DMS79 (cell line): Measurements from ENCODE around the gene ZBTB39.
"Not testable (repeated sequence)": the region's sequence is repeated elsewhere in the genome, so short reads cannot be mapped to it uniquely, and the experiment has no call there.

Experiments
- DNase-seq: peaks from one replicate; lab custom pipeline; 2025; lab: John Stamatoyannopoulos, UW

Gene ZBTB39, protein sequence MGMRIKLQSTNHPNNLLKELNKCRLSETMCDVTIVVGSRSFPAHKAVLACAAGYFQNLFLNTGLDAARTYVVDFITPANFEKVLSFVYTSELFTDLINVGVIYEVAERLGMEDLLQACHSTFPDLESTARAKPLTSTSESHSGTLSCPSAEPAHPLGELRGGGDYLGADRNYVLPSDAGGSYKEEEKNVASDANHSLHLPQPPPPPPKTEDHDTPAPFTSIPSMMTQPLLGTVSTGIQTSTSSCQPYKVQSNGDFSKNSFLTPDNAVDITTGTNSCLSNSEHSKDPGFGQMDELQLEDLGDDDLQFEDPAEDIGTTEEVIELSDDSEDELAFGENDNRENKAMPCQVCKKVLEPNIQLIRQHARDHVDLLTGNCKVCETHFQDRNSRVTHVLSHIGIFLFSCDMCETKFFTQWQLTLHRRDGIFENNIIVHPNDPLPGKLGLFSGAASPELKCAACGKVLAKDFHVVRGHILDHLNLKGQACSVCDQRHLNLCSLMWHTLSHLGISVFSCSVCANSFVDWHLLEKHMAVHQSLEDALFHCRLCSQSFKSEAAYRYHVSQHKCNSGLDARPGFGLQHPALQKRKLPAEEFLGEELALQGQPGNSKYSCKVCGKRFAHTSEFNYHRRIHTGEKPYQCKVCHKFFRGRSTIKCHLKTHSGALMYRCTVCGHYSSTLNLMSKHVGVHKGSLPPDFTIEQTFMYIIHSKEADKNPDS

DNA sequence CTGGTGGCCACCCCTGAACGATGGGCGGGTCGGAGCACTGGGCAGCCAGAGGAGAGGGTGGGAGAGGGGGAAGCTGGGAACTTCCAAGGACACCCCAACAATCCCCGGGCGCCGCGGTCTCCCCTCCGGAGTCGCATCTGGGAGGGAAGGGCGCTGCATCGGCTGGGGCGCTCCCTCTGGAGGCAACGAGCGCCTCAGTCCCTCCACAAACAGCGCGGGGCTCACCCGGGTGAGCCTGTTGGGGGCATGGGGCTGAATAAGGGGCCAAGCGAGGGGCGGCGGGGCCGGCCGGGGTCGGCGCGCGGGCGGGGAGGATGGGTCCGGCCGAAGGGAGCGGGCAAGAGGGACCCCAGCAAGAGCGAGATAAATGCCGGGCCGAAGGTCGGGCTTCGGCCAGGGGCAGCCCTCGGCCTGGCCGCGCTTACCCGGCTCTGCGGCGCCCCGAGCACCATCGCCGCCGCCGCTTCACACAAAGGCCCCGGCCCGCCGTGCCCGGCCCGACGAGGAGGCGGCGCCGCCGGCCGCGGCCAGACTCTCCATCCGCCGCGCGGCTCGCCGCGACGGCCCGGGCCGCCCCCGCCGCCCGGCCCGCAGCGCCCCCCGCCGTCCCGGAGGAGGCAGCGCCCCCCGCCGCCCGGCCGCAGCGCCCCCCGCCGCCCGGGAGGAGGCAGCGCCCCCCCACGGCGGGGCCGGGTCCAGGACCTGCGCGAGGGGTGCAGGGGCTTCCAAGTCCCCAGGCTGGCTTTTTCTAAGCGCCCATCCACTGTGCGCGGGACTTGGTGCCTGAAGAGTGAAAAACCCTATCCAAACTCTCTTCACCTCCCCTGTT, at the start of gene ZBTB39:
Gene ZBTB39, minus strand, starts transcription at position 567 of the 829 bp plus-strand sequence. CDS start 1,629 bp downstream, outside the sequence.
- no peak for DNase-seq

DNA sequence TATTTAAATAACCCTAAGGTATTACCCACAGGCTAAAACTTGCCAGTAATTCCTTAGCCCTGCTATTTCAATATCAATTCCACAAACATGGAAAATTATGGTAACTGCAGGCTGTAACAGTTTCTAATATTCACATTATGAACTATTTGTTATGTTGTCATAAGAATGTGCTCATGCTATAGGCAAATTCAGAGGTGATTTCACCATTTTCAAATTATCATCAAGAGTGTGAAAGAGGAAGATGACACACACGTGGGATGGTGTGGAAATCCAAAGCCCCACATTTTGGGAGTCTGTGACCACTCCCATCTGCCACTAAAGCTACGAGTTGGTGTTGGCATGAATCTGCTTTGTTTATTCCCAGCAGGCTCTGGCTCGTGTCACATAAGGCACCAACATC, 49.5 kb upstream of the ZBTB39 start:
- DNase-seq = no peak

DNA sequence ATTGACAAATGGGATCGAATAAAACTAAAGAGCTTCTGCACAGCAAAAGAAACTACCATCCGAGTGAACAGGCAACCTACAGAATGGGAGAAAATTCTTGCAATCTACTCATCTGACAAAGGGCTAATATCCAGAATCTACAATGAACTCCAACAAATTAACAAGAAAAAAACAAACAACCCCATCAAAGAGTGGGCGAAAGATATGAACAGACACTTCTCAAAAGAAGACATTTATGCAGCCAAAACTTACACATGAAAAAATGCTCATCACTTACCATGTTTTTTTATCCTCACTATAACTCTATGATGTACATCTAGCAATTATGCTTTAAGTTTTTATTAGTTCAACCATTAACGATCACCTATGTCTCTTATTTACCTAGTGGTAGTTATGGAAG, 47.6 kb upstream of the ZBTB39 start:
- not testable (repeated sequence) for DNase-seq

DNA sequence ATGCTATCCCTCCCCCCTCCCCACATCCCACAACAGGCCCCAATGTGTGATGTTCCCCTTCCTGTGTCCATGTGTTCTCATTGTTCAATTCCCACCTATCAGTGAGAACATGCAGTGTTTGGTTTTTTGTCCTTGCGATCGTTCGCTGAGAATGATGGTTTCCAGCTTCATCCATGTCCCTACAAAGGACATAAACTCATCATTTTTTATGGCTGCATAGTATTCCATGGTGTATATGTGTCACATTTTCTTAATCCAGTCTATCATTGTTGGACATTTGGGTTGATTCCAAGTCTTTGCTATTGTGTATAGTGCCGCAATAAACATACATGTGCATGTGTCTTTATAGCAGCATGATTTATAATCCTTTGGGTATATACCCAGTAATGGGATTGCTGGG, 46.8 kb upstream of the ZBTB39 start:
- DNase-seq = not testable (repeated sequence)

DNA sequence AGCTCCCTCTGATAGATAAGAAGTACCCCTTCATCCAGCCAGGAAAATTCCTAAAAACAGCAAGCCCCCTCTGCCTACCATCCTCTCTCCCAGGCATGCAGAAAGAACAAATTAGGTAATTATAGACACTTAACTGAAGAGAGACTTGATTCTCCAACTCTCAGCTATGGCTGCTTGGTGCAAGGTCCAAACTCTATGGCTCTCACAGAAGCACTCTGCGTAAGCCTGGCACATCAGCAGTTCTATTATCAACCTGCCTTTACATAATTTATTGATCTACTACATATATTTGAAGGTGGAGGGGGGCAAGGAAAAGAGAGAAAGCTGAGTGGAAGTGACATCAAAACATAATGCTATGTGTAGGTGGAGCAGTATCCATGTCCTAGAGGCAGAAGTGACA, 44.7 kb upstream of the ZBTB39 start:
- no peak for DNase-seq

DNA sequence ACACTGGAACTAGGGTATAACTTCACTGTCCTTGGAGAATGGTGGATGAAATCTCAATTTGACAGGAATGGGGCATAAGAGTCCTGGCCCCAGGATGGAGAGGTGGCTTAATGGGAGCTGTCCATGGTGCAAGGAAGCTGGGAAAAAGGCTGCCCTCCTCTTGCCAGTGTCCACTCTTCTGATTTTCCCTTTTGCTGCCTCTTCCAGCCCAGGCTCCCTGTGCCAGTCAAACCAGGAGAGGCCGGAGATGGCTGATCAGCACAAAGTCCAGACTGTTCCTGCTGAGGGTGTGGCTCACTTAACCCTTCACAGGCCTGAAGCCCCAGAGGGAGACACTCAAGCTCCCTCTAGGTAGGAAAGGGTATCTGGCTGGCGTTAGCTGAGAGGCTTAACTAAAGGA, 43.5 kb upstream of the ZBTB39 start, which contains the start of gene MYO1A:
Gene MYO1A, minus strand, starts transcription at position 240 of the 400 bp plus-strand sequence. CDS start 1,806 bp downstream, outside the sequence.
- DNase-seq = no peak

DNA sequence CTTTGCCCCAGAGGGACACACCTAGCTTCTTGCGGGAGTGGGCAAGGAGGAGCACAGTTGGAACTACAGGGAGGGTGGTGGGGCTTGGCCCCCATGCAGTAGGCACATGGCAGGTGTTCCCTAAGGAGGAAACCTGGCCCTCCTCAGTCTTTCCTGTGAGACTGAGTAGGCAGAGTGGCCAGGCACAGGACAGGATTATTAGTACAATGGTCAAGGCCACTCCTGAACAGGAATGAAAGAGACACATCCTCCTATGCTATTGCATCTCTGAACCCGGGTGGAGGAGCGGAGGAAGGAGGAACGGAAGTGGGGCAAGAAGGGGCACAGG, 42.7 kb upstream of the ZBTB39 start:
- DNase-seq = no peak

DNA sequence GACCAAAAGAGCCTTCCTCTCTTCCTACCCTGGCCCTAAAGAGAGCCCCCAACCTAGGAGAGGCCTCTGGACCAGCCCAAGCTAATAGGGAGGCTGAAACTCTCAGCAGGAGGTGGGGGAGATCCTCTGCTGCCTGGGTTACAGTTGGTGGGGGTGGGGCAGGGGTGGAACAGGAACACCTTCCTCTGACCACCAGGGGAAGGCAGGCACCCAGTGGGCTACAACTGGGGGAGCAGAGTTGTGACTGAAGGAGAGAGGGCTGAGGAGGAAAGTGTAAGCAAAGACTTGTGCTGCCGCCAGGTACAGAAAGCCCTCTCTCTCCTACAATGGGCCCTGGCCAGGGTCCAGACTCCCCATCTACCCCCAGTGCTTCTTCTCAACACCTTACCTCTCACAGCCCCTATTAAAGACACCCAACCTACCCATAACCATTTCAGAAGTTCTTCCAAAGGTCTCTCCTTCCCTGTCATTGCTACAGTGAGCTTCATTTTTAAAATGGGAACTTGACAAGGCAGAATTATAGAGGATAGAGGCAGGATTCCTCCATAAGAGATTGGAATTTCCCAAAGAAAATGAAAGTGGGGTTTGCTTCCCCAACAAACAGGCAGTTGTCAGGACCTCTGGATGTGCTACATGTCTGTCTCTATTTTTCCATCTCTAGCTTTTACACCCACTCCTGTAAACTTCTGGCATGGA, 42.2 kb upstream of the ZBTB39 start:
- no peak for DNase-seq

DNA sequence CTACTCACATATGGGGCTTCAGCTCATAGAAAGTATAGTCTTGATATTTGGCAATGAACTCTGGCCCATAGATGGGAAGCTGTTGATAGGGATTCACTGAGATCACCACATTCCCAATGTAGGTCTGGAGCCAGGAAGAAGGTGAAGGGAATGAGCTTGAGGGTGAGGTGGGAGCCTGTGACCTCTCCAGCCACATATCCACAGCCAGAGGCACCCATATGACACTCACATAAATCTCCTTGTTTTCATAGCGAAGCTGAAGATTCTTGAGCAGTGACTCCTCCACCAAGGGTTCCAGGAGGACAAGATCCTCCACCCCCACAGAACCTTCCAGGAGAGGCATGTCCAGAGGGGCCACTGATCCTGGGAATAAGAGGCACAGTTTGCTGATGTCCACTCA, 41.6 kb upstream of the ZBTB39 start:
- no peak for DNase-seq

DNA sequence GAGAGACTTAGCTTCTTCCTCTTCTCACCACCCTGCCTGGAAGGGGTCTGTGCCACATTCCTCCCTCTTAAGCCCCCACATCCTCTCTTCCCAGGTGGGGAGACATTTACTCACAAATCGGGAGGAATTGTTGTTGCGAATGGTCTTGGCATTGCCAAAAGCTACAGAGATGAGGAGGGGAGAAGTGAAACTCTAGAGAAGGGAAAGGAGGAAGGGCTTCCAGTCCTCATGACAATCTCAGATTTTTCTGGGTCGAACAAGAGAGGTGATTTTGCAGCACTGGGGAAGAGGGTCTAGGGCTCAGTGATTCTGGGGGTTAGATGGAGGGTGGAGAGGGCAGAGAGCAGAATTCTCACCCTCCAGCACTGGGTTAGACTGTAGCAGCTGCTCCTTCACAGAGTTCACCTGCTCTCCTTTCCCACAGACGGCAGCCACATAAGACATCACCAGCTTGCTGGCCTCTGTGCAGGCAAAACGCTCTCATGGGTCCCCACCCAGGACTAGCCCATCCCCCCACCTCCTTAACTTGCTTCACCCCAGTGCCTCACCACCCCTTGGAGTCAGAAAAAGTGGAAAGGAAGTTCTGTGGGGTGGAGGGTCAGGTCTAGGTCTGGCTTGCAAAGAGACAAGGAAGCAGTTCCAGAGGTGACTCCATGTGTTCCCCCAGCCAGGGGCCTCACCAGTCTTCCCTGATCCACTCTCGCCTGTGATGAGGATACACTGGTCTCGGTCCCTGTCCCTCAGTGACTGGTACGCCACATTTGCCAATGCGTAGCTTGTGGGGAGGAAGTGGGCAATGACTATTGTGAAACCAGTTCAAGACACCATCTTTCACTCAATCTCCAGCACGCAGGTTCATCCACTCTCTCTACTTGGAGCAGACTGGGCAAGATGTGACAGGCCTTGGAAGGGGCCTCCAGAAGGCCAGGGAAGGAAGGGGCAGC, 40.9 kb upstream of the ZBTB39 start:
- DNase-seq = no peak

DNA sequence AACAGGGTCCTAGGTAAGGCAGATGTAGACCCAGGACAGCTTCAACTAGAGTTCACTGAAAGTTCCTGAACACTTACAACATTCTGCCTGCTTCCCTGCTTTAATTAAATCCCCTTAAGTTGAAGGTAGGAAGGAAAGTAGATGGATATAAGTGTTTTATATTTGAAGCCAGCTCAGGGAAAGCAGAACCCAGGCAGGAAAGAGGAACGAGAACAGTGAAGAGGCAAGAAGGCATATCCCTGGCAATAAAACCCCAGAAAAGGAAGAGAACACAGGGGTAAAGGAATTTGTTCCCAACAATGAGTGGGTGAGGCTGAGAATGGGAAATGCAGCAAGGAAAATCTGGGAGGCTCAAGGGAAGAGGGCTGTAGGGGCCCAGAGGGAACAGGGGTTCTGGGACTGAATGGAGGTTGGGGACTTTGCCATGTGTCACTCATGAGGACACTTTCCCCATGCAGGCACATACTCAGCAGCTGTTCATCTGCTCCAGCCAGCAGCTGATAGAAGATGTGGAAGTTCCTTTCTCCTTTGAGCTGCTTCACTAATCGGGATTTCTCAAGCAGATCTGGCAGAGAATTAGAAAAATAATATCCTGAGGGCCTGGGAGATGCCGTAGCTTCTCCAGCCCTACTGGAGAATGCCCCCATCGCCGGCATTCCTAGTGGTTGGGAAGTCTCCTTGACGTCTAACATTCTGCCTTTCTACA, 39.9 kb upstream of the ZBTB39 start:
- no peak for DNase-seq

DNA sequence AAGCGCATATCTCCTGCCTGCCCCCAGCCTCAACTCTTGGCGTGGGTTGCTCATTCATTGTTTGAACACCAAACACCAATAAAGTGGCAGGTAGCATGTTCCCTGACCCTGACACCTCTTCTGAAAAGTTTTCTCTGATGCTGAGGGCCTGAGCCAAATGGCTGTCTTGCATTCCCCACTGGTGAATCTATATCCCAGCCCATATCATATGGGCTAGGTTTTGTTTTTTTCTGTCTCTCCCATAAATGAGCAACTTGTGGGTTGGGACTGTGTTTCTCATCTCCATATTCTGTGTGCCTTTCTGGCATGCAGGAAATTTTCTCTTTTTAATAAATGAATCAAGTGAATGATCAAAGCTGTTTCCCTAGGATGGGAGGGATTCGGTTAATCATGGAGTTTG, 38.5 kb upstream of the ZBTB39 start:
- no peak for DNase-seq

DNA sequence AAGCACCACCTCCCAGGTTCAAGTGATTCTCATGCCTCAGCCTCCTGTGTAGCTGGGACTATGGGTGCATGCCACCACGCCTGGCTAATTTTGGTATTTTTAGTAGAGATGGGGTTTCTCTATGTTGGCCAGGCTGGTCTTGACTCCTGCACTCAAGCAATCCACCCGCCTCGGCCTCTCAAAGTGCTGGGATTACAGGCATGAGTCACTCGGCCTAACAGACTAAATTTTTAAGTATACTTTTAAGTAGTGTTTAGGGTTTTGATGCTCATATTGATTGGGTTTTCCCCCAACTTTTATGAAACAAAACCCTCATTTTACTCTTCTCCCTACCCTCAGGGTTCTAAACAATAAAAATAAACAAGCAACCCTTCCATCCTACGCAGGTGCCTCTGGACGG, 38.1 kb upstream of the ZBTB39 start:
- no peak for DNase-seq

DNA sequence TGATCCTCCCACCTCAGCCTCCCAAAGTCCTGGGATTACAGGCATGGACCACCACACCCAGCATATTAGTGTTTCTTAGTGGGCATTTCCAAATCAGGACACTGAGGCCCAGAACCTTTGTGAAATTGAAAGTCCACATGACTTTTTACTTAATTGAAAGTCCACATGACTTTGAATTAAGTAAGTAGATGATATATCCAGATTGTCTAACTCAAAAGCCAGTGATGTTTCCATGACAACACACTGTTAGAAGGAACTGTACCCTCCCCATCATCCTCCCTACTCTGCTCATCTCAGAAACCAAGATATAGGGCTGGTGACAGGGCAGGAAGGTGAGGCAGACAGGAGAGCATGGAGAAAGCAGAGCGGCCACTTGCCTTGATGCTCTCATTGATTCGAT, 36.3 kb upstream of the ZBTB39 start:
- no peak for DNase-seq

DNA sequence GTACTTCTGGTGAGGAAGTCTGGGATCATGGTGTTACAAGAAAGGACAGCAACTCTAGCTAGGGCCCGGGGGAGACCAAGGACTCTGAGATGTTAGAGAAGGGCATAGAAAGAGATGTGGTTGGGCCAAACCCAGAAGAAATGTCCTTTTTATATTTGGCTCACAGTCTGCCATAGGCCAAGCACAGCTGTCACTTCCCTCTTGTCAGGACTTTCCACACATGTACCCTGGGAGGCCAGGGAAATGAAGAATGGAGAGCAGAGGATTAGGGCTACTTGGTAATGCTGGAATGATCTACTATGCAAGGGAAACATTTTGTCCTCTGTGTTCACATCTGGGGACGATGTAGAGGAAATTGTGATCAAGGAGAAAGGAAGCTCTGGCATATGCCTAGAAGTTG, 34.4 kb upstream of the ZBTB39 start:
- no peak for DNase-seq

DNA sequence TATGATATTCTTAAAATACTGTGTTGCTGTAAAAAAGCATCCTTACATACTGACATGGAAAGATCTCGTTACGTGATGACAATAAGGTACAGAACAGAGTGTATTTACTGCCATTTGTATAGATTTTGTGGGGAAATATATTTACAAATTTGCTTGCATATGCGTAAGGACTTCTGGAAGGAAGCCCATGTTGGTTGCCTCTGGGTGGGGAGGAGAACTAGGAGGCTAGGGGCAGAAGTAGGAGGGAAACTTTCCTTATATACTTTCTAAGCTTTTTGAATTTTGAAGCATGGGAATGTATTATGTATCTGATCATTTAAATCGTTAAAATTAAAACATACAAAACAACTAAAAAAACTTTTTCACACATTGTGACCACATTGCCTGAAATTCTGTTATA, 33.9 kb upstream of the ZBTB39 start:
- DNase-seq = no peak

DNA sequence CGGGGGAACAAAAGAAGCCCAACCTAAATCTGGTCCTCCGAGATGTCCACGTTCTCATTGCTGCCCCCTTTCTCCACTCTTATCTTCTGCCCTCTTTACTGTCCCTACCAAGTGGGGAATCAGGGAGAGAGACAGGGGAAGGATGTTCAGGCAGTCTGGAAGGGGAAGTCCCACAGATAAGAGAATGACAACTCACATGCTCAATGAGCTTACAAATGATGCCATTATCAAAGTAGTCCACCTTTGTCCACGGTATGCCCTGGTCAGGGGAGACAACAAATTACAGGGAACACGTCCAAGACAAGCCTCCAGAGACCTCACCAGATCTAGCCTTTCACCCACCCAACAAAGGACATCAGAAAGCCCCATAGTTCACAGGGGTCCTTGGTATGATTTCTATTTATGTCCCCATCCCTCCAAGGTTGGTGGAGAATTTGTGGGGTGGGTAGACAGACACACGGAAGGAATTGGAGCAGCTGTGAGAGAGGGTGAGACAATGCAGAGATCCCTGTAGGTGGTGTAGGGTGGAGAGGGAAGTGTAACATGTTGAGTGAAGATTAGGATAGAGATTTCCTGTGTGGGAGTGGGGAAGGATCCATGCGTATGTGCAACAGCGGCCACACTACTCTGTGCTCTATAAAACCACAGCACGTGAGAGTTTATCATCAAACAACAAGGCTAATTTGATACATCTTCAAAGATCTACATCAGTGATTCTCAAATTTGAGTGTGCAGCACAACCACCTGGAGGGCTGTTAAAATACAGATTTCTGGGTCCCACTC, 32.9 kb upstream of the ZBTB39 start:
- DNase-seq = no peak

DNA sequence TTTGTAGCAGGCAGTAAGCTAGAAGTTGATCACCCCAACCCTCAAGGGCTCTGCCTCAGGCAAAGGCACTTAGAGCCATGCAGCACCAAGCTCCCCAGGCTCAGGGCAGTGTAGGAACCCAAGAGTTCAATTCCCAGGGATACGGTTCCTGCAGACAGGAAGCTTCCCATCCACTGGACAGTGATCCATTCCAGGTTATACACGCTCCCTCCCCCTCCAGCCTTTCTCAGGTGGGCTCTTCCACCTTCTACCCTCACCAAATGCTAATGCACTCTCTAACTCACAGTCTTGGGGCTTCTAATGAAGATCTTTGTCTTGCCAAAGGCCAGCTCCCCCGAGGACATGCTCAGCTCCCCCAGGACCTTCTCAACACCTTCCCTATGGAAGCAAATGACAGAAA, 30.9 kb upstream of the ZBTB39 start:
- no peak for DNase-seq

DNA sequence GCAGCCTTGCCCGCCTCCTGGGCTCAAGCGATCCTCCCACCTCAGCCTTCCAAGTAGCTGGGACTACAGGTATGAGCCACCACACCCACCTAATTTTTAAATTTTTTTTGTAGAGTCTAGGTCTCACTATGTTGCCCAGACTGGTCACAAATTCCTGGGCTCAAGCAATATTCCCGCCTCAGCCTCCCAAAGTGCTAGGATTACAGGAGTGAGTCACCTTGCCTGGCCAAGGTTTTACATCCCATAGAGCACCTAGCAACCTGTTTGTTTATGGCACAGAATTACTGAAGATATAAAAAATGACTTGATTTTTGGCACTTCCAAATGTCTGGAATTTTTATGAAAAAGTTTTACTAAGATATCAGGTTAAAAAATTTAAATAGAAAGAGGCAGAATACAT, 27.1 kb upstream of the ZBTB39 start:
- no peak for DNase-seq
